ENCODE measurements around the gene FAM162A.
A peak's percentile ranks its signal among the peaks of the same experiment; 100 is the strongest.

The FAM162A gene

DNA sequence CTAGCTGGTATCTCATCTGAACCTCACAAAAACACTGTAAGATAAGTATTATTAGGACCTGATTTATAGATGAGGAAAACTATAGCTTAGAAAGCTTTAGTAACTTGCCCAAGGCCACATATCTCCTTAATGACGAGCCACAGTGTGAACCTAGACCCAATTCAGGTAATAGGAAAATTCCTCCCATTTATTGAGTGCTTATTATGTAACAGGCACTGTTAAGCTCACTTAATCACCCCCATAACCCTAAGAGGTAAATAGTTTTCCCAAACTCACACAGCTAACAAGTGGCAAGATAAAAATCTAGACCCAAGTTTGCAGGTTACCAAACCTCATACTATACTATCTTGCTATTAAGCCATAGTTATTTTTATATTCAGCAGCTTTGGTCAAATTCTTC is 24.0 kb downstream of the FAM162A start:
- Histone ChIP-seq H3K4me3 (ENCODE audit: low read length) (no peak overlapping the region), H3K4me1 (ENCODE audit: control insufficient read depth, low read depth, low read length) (no peaks in the 10 kb centered on the region), H3K27me3 (ENCODE audit: control insufficient read depth, insufficient read depth, low read length) (no peaks in the 10 kb centered on the region), H3K36me3 (ENCODE audit: control insufficient read depth, low read depth, low read length) (peaks cover 38% of the 10 kb centered on the region), H3K9ac (ENCODE audit: low read length) (no peak overlapping the region), H3K9me3 (ENCODE audit: control insufficient read depth, low read depth, low read length) (no peaks in the 10 kb centered on the region), H3K27ac (ENCODE audit: low read length) (no peak overlapping the region)

DNA sequence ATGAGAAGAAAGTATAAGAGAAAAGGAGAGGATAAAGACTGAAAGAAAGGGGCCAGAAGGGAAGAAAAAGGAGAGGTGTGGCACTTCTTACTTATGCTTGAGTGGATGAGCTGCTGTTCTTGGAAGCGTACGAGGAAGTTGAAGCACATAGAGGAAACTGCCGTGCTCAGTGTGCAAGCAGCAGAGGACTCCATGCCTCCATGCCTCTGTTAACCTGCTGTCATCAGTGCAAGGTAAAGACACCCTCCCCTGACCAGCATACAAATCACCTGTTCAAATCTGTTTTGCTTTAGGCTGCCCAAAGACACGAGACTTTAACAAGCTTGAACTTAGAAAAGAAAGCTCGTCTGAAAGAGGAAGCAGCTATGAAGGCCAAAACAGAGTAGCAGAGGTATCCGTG is 25.5 kb downstream of the FAM162A start:
- Histone ChIP-seq H3K9ac (ENCODE audit: low read length) (no peak overlapping the region), H3K4me1 (ENCODE audit: control insufficient read depth, low read depth, low read length) (no peaks in the 10 kb centered on the region)

DNA sequence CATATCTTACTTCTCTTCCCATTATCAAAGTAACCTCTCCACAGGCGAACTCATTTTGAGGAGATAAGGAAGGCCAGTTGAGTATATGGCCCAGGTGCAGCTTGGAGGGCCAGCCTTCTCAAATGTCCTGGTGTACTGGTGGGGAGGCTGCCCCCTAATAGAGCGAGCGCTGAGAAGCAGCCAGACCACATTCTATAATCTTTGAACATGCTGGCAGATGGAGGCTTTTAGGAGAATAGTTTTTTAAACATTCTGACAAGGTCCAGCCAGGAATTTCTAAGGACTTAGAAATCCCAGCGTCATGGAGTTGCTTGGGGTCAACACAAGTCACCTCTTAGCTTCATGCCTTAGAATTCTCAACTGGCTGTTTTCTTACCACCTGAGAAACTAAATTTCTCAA is 26.1 kb downstream of the FAM162A start:
- no peaks in the 10 kb centered on the region for H3K9me3 ChIP-seq (ENCODE audit: control insufficient read depth, low read depth, low read length)
- H3K4me3 ChIP-seq (ENCODE audit: low read length): no peak overlapping the region
- peaks cover 2% of the 10 kb centered on the region for H3K4me1 ChIP-seq (ENCODE audit: control insufficient read depth, low read depth, low read length)
- no peak overlapping the region for H3K27ac ChIP-seq (ENCODE audit: low read length)
- no peaks in the 10 kb centered on the region for H3K27me3 ChIP-seq (ENCODE audit: control insufficient read depth, insufficient read depth, low read length)
- peaks cover 37% of the 10 kb centered on the region for H3K36me3 ChIP-seq (ENCODE audit: control insufficient read depth, low read depth, low read length)
- H3K9ac ChIP-seq (ENCODE audit: low read length): no peak overlapping the region

More for the DNA sequence above, 25.5 kb downstream of the FAM162A start:
- Histone ChIP-seq H3K27me3 (ENCODE audit: control insufficient read depth, insufficient read depth, low read length) (no peaks in the 10 kb centered on the region), H3K4me3 (ENCODE audit: low read length) (no peak overlapping the region), H3K27ac (ENCODE audit: low read length) (no peak overlapping the region), H3K9me3 (ENCODE audit: control insufficient read depth, low read depth, low read length) (no peaks in the 10 kb centered on the region), H3K36me3 (ENCODE audit: control insufficient read depth, low read depth, low read length) (peaks cover 38% of the 10 kb centered on the region)

DNA sequence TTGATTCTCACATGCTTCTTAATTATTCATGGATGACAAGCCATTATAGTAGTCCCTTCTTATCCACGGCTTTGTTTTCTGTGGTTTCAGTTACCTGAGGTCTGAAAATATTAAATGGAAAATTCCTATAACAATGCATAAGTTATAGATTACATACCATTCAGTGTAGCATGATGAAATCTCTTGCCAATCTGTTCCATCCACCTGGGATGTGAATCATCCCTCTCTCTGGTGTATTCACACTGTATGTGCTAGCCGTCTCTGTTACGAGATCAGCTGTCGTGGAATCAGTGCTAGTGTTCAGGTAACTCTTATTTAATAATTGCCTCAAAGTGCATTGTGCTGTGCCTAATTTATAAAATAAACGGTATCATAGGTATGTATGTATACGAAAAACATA is 26.7 kb downstream of the FAM162A start:
- H3K36me3 ChIP-seq (ENCODE audit: control insufficient read depth, low read depth, low read length): peaks cover 32% of the 10 kb centered on the region
- H3K27me3 ChIP-seq (ENCODE audit: control insufficient read depth, insufficient read depth, low read length): no peaks in the 10 kb centered on the region
- no peak overlapping the region for H3K27ac ChIP-seq (ENCODE audit: low read length)
- peaks cover 4% of the 10 kb centered on the region for H3K4me1 ChIP-seq (ENCODE audit: control insufficient read depth, low read depth, low read length)
- H3K9me3 ChIP-seq (ENCODE audit: control insufficient read depth, low read depth, low read length): no peaks in the 10 kb centered on the region
- H3K9ac ChIP-seq (ENCODE audit: low read length): no peak overlapping the region
- no peak overlapping the region for H3K4me3 ChIP-seq (ENCODE audit: low read length)

DNA sequence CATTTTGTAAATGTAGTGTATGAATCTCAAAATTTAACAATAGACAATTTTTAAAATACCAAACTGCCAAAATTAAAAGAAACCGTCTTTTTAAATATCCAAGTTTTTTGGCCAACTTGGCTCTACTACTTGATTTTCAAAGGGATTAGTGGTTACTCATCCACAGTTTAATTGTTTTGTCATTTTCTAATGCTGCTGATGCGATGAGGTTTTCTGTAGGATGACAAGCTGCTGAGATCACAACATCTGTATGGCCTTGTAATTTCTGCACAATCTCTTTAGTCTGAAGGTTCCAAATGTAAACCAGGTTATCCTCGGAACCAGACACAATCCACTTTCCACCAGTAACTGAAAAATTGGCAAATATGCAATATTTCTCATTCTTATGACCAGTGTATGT is 30.4 kb downstream of the FAM162A start:
- Histone ChIP-seq H3K9ac (ENCODE audit: low read length) (no peak overlapping the region), H3K4me3 (ENCODE audit: low read length) (no peak overlapping the region)

DNA sequence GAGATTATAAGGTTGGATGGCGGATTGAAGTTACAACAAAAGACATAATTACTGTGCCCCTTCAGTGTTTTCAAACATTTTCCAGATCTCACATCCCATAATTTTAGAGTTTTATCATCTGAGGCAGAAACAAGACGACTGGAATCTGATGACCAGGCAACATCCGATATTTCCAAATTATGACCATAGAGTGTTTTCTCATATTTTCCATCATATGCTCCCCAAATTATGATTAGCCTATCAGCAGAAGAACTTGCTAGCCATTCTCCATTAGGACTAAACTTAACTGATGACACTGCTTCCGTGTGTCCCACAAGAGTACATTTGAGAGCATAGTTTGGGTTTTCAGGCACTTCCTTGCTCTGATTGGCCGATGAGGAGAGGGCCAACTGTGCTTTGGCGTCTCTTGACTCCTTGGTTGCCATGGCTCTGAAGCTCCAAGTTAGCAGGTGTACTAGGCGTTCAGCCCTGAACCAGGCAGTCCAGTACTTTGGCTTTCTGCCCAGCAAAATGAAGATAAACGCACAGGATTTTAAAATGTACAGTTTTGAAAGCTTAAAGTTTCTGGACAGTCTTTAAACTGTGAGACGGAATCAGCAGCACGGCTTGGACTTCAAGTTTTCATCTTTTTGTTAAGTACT is 31.2 kb downstream of the FAM162A start:
- Histone ChIP-seq H3K27ac (ENCODE audit: low read length) (no peak overlapping the region), H3K9ac (ENCODE audit: low read length) (peak overlapping the region; percentile 84), H3K4me3 (ENCODE audit: low read length) (peak overlapping the region; percentile 90), H3K27me3 (ENCODE audit: control insufficient read depth, insufficient read depth, low read length) (no peaks in the 10 kb centered on the region), H3K36me3 (ENCODE audit: control insufficient read depth, low read depth, low read length) (peaks cover 6% of the 10 kb centered on the region), H3K4me1 (ENCODE audit: control insufficient read depth, low read depth, low read length) (peaks cover 4% of the 10 kb centered on the region), H3K9me3 (ENCODE audit: control insufficient read depth, low read depth, low read length) (no peaks in the 10 kb centered on the region)

More for the DNA sequence above, 30.4 kb downstream of the FAM162A start:
- Histone ChIP-seq H3K27me3 (ENCODE audit: control insufficient read depth, insufficient read depth, low read length) (no peaks in the 10 kb centered on the region), H3K9me3 (ENCODE audit: control insufficient read depth, low read depth, low read length) (no peaks in the 10 kb centered on the region), H3K4me1 (ENCODE audit: control insufficient read depth, low read depth, low read length) (peaks cover 4% of the 10 kb centered on the region), H3K36me3 (ENCODE audit: control insufficient read depth, low read depth, low read length) (peaks cover 14% of the 10 kb centered on the region), H3K27ac (ENCODE audit: low read length) (no peak overlapping the region)

DNA sequence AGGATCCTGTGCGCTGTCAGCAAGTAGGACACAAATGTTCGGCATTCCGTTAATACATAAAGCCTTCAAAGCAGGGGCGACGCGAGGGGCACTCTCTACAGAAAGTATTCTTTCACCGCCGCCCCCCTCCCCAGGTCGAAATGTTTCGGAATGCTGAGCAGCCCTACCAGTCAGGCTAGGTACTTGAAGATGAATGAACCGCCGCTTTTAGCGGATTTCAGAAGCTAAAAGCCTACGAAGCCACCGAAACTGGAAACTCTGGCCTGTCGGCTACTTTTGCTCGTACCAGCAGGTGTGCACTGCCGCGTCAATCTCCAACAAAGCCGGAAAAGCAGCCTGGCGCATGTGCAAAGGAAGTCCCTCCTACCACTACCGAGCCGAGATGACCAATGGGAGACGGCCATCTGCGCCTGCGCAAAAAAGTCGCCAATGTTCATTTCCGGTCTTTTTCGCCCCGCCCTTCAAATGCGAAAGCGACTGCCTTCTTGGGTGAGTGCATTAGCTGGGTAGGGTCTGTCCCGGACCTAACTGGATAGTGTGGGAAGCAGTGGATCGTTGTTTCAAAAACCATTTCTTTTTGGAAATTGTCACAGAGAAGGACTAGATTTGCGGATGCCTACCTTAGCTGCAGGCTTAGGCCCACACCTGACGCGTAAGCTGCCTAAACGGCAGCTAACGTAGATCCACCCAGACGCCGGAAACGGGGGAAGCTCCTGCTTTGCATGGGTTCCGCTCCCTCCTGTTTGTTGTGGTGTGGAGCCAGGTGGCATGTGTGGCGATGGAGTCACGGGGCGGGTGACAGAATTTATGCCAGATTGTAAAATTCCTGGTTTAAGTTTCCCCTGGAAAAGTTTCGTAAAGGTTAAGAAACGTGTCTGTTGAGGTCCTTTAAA is 32.0 kb downstream of the FAM162A start, which contains the start of gene WDR5B:
Gene WDR5B (minus strand): TSS at position 301 of the 893 bp plus-strand sequence. CDS start 534 bp downstream, outside the sequence.
- Histone ChIP-seq H3K4me3 (ENCODE audit: low read length) (peak within 1 kb of the TSS; percentile 90), H3K9ac (ENCODE audit: low read length) (peak within 1 kb of the TSS; percentile 84), H3K9me3 (ENCODE audit: control insufficient read depth, low read depth, low read length) (no peaks in the 10 kb centered on the region), H3K4me1 (ENCODE audit: control insufficient read depth, low read depth, low read length) (peaks cover 4% of the 10 kb centered on the region), H3K36me3 (ENCODE audit: control insufficient read depth, low read depth, low read length) (no peaks in the 10 kb centered on the region), H3K27me3 (ENCODE audit: control insufficient read depth, insufficient read depth, low read length) (no peaks in the 10 kb centered on the region), H3K27ac (ENCODE audit: low read length) (peak within 1 kb of the TSS; percentile 87)

DNA sequence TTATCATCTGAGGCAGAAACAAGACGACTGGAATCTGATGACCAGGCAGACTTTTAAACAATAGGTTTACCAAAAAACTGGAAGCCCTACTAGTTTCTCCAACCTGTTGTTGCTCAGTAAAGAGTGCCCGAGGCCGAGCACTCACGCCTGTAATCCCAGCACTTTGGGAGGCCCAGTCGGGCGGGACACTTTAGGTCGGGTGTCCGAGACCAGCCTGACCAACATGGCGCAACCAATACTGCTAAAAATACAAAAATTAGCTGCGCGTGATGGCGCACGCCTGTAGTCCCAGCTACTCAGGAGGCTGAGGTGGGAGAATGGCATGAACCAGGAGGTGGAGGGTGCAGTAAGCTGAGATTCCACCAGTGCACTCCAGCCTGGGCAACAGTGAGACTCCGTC is 33.0 kb downstream of the FAM162A start:
- Histone ChIP-seq H3K9me3 (ENCODE audit: control insufficient read depth, low read depth, low read length) (no peaks in the 10 kb centered on the region), H3K27me3 (ENCODE audit: control insufficient read depth, insufficient read depth, low read length) (no peaks in the 10 kb centered on the region), H3K9ac (ENCODE audit: low read length) (peak overlapping the region; percentile 84), H3K4me3 (ENCODE audit: low read length) (peak overlapping the region; percentile 90), H3K27ac (ENCODE audit: low read length) (no peak overlapping the region), H3K4me1 (ENCODE audit: control insufficient read depth, low read depth, low read length) (peaks cover 4% of the 10 kb centered on the region), H3K36me3 (ENCODE audit: control insufficient read depth, low read depth, low read length) (peaks cover 3% of the 10 kb centered on the region)

DNA sequence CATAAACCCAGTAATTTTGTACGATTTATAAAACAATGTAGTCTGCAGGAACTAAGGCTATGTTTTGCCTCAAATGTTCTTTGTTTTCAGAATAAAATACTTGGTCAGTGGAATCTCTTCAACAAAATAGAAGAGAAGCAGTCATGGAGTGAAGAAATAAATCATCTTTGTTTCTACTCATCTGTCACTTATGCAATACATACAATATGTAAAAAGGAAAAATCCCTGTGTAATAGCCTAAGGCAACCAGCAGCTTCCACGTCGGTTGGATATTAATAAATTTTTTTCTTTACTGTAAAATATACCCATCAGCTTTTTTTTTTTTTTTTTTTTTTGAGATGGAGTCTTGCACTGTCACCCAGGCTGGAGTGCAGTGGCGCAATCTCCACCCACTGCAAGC is 37.1 kb downstream of the FAM162A start:
- H3K9me3 ChIP-seq (ENCODE audit: control insufficient read depth, low read depth, low read length): no peaks in the 10 kb centered on the region
- H3K27ac ChIP-seq (ENCODE audit: low read length): no peak overlapping the region
- no peaks in the 10 kb centered on the region for H3K4me1 ChIP-seq (ENCODE audit: control insufficient read depth, low read depth, low read length)
- H3K4me3 ChIP-seq (ENCODE audit: low read length): no peak overlapping the region
- H3K36me3 ChIP-seq (ENCODE audit: control insufficient read depth, low read depth, low read length): peaks cover 30% of the 10 kb centered on the region
- H3K9ac ChIP-seq (ENCODE audit: low read length): no peak overlapping the region
- no peaks in the 10 kb centered on the region for H3K27me3 ChIP-seq (ENCODE audit: control insufficient read depth, insufficient read depth, low read length)

DNA sequence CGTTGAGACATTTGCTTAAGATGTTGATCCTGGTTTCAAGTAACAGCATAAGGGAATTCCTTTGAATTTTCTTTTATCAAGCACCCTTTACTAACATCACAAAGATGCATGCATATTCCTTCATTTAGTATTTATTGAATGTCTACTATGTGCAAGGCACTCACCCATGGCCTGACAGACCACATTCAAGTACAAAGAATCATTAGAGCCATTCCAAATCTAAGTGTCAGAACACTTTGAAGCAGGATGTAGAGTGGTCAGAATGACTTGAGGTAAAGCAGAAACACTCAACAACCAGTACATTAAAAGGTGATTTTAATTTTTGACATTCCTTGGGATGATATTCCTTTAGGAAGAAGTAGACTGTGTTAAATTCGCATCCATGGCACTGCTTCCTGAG is 37.9 kb downstream of the FAM162A start:
- Histone ChIP-seq H3K36me3 (ENCODE audit: control insufficient read depth, low read depth, low read length) (peaks cover 37% of the 10 kb centered on the region), H3K9ac (ENCODE audit: low read length) (no peak overlapping the region), H3K27me3 (ENCODE audit: control insufficient read depth, insufficient read depth, low read length) (no peaks in the 10 kb centered on the region), H3K4me1 (ENCODE audit: control insufficient read depth, low read depth, low read length) (no peaks in the 10 kb centered on the region), H3K27ac (ENCODE audit: low read length) (no peak overlapping the region), H3K4me3 (ENCODE audit: low read length) (no peak overlapping the region), H3K9me3 (ENCODE audit: control insufficient read depth, low read depth, low read length) (no peaks in the 10 kb centered on the region)

DNA sequence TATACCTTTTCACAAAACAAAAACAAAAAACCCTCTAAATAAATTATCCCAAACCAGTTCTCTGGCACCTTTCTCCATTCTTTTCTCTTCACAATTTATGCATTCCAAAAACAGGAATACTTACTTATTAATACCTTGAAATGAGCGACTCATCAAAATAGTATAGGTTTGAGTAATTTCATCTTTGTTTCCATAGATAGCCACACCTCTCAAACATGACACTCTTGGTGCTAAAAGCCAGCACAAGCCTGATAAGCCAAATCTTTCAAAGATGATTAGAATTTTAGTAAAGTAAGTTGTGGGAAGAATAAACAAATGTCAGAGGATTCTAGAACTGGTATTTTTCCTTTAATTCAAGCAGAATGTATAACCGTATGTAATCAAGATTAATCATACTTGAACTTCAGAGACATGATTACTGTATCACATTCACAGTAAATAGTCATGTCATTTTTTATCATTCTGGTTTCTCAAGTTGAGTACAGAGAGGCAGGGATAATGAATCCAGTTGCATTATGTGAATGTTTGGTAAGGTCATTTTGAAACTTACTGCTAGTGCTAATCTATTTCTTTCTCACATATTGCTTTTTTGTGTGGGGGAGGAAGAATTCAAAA is 44.0 kb downstream of the FAM162A start:
- Histone ChIP-seq H3K27me3 (ENCODE audit: control insufficient read depth, insufficient read depth, low read length) (no peaks in the 10 kb centered on the region), H3K4me3 (ENCODE audit: low read length) (no peak overlapping the region), H3K9me3 (ENCODE audit: control insufficient read depth, low read depth, low read length) (no peaks in the 10 kb centered on the region), H3K9ac (ENCODE audit: low read length) (no peak overlapping the region), H3K4me1 (ENCODE audit: control insufficient read depth, low read depth, low read length) (no peaks in the 10 kb centered on the region), H3K27ac (ENCODE audit: low read length) (no peak overlapping the region), H3K36me3 (ENCODE audit: control insufficient read depth, low read depth, low read length) (peaks cover 55% of the 10 kb centered on the region)
